GM12878 (cell line): ENCODE data around the gene DUSP22. TPM values are rescaled to one million over a fixed set of nuclear protein-coding genes. Genes with fewer than 3 reads are reported as not detected.

Experiments used
- ASH2L ChIP-seq: fragments of 300-600, 200-600 bp; sonication (generic); IDR thresholded peaks from 2 replicates; pipeline ENCODE4 v1.6.1; 2017; ENCODE audit warnings: low read depth, mild to moderate bottlenecking, borderline replicate concordance
- BACH1 ChIP-seq: fragments of 450-650 bp; IDR thresholded peaks from 2 replicates; pipeline ENCODE4 v1.6.1; 2017; ENCODE audit warnings: mild to moderate bottlenecking, borderline replicate concordance
- BRCA1 ChIP-seq: IDR thresholded peaks from 2 replicates; pipeline ENCODE4 v1.6.1; 2011; ENCODE audit warnings: low read depth, low read length, improper control_type of control experiment
- CHD4 ChIP-seq: fragments of 200-600 bp; sonication (generic); IDR thresholded peaks from 2 replicates; pipeline ENCODE4 v1.6.1; 2016; ENCODE audit warnings: mild to moderate bottlenecking
- DPF2 ChIP-seq: fragments of 450-650 bp; IDR thresholded peaks from 2 replicates; pipeline ENCODE4 v1.6.1; 2017; ENCODE audit warnings: mild to moderate bottlenecking
- ESRRA ChIP-seq: IDR thresholded peaks from 2 replicates; pipeline ENCODE4 v1.6.1; 2012; ENCODE audit warnings: mild to moderate bottlenecking, low read length, improper control_type of control experiment
- ETV6 ChIP-seq, 2 experiments: fragments of 450-650 bp in 1 of 2; IDR thresholded peaks in 1 of 2; conservative IDR thresholded peaks in 1 of 2; 2 replicates each; pipeline ENCODE4 v1.6.1; 2014; ENCODE audit warnings: antibody characterized with exemption in 1 of 2, borderline replicate concordance in 1 of 2, low read depth in 1 of 2, mild to moderate bottlenecking in 1 of 2, moderate library complexity in 1 of 2
- FOS ChIP-seq: IDR thresholded peaks from 3 replicates; pipeline ENCODE4 v1.6.1; 2011; ENCODE audit warnings: borderline replicate concordance; ENCODE audit not compliant: insufficient read length; ENCODE audit errors: extremely low read depth
- HCFC1 ChIP-seq: fragments of 150-350 bp; IDR thresholded peaks from 2 replicates; pipeline ENCODE4 v1.6.1; 2014; ENCODE audit warnings: low read length
- IRF4 ChIP-seq: IDR thresholded peaks from 2 replicates; pipeline ENCODE4 v1.6.1; 2011; ENCODE audit warnings: low read depth, low read length
- JUNB ChIP-seq: IDR thresholded peaks from 2 replicates; pipeline ENCODE4 v1.6.1; 2016; ENCODE audit warnings: antibody characterized with exemption, mild to moderate bottlenecking
- KLF5 ChIP-seq: fragments of 450-650 bp; IDR thresholded peaks from 2 replicates; pipeline ENCODE4 v1.6.1; 2014; ENCODE audit warnings: mild to moderate bottlenecking; ENCODE audit not compliant: partially characterized antibody
- PAX5 ChIP-seq: IDR thresholded peaks from 2 replicates; pipeline ENCODE4 v1.6.1; 2011; ENCODE audit warnings: low read depth, low read length, borderline replicate concordance
- RAD21 ChIP-seq: IDR thresholded peaks from 2 replicates; pipeline ENCODE4 v1.6.1; 2011; ENCODE audit warnings: mild to moderate bottlenecking, low read depth, low read length, moderate library complexity; ENCODE audit not compliant: insufficient read depth
- RBBP5 ChIP-seq: fragments of 200-600 bp; sonication (generic); conservative IDR thresholded peaks from 2 replicates; pipeline ENCODE4 v1.6.1; 2016
- RUNX3 ChIP-seq: IDR thresholded peaks from 2 replicates; pipeline ENCODE4 v1.6.1; 2012; ENCODE audit warnings: low read length, inconsistent platforms
- SIN3A ChIP-seq: IDR thresholded peaks from 2 replicates; pipeline ENCODE4 v1.6.1; 2012; ENCODE audit warnings: low read depth, low read length, improper control_type of control experiment
- SKIL ChIP-seq: fragments of 450-650 bp; IDR thresholded peaks from 2 replicates; pipeline ENCODE4 v1.6.1; 2017; ENCODE audit warnings: mild to moderate bottlenecking, low read depth, inconsistent platforms; ENCODE audit not compliant: poor library complexity, severe bottlenecking
- YY1 ChIP-seq: IDR thresholded peaks from 2 replicates; pipeline ENCODE4 v1.6.1; 2011; ENCODE audit warnings: low read depth, mild to moderate bottlenecking, low read length
- ZBTB11 ChIP-seq: fragments of 450-650 bp; formaldehyde crosslinking; IDR thresholded peaks from 2 replicates; pipeline ENCODE4 v1.5.0; 2022; ENCODE audit warnings: mild to moderate bottlenecking, missing genetic modification characterization
- polyA plus RNA-seq, 11 experiments: library from polyadenylated mRNA; depleted of rRNA in 4 of 11; unstranded in 6 of 11; stranded (reverse) in 5 of 11; fragments of >200 nt; fragmentation: Nextera tagmentation in 4 of 11; fragmentation: Illumina TruSeq in 1 of 11; extraction: Ambion mirVana in 4 of 11; extraction: Trizol in 1 of 11; gene quantifications; 1 replicate in 1 of 11; 2 replicates in 10 of 11; pipeline versions ENCODE4 v1.2.1 to v1.2.3, GENCODE V29; 2011 to 2016; ENCODE audit warnings: inconsistent platforms in 2 of 11, missing spikeins in 2 of 11, low read depth in 1 of 11
- total RNA-seq, 4 experiments: library from RNA; depleted of rRNA in 3 of 4; stranded (reverse); fragments of >200 nt in 3 of 4; fragmentation: Illumina TruSeq in 1 of 4; extraction: Trizol in 1 of 4; gene quantifications; 2 replicates each; pipeline versions ENCODE4 v1.2.1 to v1.2.3, GENCODE V29; 2013 to 2021
- TF ChIP-seq, protein P1 (sequence below): fragments of 450-650 bp; IDR thresholded peaks from 2 replicates; pipeline ENCODE4 v1.6.1; 2017; ENCODE audit warnings: mild to moderate bottlenecking, moderate library complexity

DUSP22 gene
- total and polyA plus RNA-seq, 10 of the 15 experiments (the other 5 are each of a cell fraction or from before 2014, with no cell fraction given) = 78.9 to 156 (median 107) TPM

GRCh38 chr6:296151-297122, 4.2 kb downstream of the DUSP22 start (continued):
- TF ChIP-seq ZBTB11 (CRISPR knock-in tag) (no peak), FOS (no peak), RBBP5 (no peak), SIN3A (0 out of 2 replicates have a peak, but pooled peaks have one; percentile 22), DPF2 (no peak), SKIL (peak; percentile 88), YY1 (peak; percentile 30), RAD21 (peak; percentile 37; the same call in 1 of the 2 replicates), KLF5 (peak; percentile 20), ASH2L (peak; percentile 67; the same call in 1 of the 2 replicates), ESRRA (no peak), JUNB (peak; percentile 55), IRF4 (peak; percentile 36; the same call in 1 of the 2 replicates), BACH1 (no peak), HCFC1 (no peak), CHD4 (0 out of 2 replicates have a peak, but pooled peaks have one; percentile 22), ETV6 (conservative IDR thresholded peaks at IDR 0.05 in 1 of 2, IDR thresholded peaks at IDR 0.05 in 1 of 2; ENCODE audit: borderline replicate concordance in 1 of 2, low read depth in 1 of 2) (no peak), BRCA1 (no peak), RUNX3 (no peak), PAX5 (peak; percentile 11; the same call in 1 of the 2 replicates)
- TF ChIP-seq, protein P1, sequence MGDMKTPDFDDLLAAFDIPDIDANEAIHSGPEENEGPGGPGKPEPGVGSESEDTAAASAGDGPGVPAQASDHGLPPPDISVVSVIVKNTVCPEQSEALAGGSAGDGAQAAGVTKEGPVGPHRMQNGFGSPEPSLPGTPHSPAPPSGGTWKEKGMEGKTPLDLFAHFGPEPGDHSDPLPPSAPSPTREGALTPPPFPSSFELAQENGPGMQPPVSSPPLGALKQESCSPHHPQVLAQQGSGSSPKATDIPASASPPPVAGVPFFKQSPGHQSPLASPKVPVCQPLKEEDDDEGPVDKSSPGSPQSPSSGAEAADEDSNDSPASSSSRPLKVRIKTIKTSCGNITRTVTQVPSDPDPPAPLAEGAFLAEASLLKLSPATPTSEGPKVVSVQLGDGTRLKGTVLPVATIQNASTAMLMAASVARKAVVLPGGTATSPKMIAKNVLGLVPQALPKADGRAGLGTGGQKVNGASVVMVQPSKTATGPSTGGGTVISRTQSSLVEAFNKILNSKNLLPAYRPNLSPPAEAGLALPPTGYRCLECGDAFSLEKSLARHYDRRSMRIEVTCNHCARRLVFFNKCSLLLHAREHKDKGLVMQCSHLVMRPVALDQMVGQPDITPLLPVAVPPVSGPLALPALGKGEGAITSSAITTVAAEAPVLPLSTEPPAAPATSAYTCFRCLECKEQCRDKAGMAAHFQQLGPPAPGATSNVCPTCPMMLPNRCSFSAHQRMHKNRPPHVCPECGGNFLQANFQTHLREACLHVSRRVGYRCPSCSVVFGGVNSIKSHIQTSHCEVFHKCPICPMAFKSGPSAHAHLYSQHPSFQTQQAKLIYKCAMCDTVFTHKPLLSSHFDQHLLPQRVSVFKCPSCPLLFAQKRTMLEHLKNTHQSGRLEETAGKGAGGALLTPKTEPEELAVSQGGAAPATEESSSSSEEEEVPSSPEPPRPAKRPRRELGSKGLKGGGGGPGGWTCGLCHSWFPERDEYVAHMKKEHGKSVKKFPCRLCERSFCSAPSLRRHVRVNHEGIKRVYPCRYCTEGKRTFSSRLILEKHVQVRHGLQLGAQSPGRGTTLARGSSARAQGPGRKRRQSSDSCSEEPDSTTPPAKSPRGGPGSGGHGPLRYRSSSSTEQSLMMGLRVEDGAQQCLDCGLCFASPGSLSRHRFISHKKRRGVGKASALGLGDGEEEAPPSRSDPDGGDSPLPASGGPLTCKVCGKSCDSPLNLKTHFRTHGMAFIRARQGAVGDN = no peak
